GM12878 (cell line): ENCODE measurements around the gene RHCE.
"Not testable (repeated sequence)": the region's sequence is repeated elsewhere in the genome, so short reads cannot be mapped to it uniquely, and the experiment has no call there.

Experiments
- FOS ChIP-seq: IDR thresholded peaks from 3 replicates; pipeline ENCODE4 v1.6.1; 2011; ENCODE audit warnings: borderline replicate concordance; ENCODE audit not compliant: insufficient read length; ENCODE audit errors: extremely low read depth
- NRF1 ChIP-seq: conservative IDR thresholded peaks from 2 replicates; pipeline ENCODE4 v1.6.1; 2011; ENCODE audit warnings: mild to moderate bottlenecking, low read depth, low read length, improper control_type of control experiment
- RCOR1 ChIP-seq: conservative IDR thresholded peaks from 2 replicates; pipeline ENCODE4 v1.6.1; 2012; ENCODE audit warnings: low read depth, low read length, improper control_type of control experiment
- TCF12 ChIP-seq: IDR thresholded peaks from 2 replicates; pipeline ENCODE4 v1.6.1; 2011; ENCODE audit warnings: low read depth, mild to moderate bottlenecking, low read length
- TF ChIP-seq, protein P1 (sequence below), 3 experiments: IDR thresholded peaks in 2 of 3; conservative IDR thresholded peaks in 1 of 3; 2 replicates each; pipeline ENCODE4 v1.5.1; 2011; ENCODE audit warnings: low read depth in 3 of 3, low read length in 3 of 3, mild to moderate bottlenecking in 3 of 3, control low read depth in 2 of 3, moderate library complexity in 2 of 3, inconsistent platforms in 1 of 3, mixed read lengths in 1 of 3; ENCODE audit not compliant: control insufficient read depth in 2 of 3, insufficient read depth in 1 of 3; ENCODE audit errors: extremely low read depth in 1 of 3

DNA sequence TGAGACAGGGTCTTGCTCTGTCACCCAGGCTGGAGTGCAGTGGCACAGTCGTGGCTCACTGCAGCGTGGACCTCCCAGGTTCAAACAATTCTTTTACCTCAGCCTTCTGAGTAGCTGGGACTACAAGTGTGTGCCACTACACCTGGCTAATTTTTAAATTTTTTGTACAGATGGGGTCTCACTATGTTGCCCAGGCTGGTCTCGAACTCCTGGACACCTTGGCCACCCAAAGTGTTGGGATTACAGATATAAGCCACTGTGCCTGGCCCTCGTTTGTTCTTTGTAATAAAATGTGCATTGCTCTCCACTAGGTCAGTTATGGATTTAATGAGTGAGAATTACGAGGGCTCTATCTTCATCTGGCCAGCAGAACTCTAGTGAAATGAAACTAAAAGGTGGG, 24.0 kb upstream of the RHCE start:
- not testable (repeated sequence) for TF ChIP-seq NRF1, TCF12, FOS, RCOR1
- TF ChIP-seq, protein P1, sequence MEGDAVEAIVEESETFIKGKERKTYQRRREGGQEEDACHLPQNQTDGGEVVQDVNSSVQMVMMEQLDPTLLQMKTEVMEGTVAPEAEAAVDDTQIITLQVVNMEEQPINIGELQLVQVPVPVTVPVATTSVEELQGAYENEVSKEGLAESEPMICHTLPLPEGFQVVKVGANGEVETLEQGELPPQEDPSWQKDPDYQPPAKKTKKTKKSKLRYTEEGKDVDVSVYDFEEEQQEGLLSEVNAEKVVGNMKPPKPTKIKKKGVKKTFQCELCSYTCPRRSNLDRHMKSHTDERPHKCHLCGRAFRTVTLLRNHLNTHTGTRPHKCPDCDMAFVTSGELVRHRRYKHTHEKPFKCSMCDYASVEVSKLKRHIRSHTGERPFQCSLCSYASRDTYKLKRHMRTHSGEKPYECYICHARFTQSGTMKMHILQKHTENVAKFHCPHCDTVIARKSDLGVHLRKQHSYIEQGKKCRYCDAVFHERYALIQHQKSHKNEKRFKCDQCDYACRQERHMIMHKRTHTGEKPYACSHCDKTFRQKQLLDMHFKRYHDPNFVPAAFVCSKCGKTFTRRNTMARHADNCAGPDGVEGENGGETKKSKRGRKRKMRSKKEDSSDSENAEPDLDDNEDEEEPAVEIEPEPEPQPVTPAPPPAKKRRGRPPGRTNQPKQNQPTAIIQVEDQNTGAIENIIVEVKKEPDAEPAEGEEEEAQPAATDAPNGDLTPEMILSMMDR (IDR thresholded peaks at IDR 0.05 in 2 of 3, conservative IDR thresholded peaks at IDR 0.05 in 1 of 3; ENCODE audit: control insufficient read depth in 2 of 3, extremely low read depth in 1 of 3, insufficient read depth in 1 of 3, low read depth in 3 of 3, low read length in 3 of 3), result not testable (repeated sequence)
